CD4-positive, alpha-beta T cell treated with Interleukin-15 for 1 hour (primary cell): ENCODE data around the gene TSC2.
"Not testable (repeated sequence)": the region's sequence is repeated elsewhere in the genome, so short reads cannot be mapped to it uniquely, and the experiment has no call there.

ENCODE experiments used
- DNase-seq: peaks from one replicate; pipeline ENCODE4 v3.0.0-alpha.2; 2020

The TSC2 gene

DNA sequence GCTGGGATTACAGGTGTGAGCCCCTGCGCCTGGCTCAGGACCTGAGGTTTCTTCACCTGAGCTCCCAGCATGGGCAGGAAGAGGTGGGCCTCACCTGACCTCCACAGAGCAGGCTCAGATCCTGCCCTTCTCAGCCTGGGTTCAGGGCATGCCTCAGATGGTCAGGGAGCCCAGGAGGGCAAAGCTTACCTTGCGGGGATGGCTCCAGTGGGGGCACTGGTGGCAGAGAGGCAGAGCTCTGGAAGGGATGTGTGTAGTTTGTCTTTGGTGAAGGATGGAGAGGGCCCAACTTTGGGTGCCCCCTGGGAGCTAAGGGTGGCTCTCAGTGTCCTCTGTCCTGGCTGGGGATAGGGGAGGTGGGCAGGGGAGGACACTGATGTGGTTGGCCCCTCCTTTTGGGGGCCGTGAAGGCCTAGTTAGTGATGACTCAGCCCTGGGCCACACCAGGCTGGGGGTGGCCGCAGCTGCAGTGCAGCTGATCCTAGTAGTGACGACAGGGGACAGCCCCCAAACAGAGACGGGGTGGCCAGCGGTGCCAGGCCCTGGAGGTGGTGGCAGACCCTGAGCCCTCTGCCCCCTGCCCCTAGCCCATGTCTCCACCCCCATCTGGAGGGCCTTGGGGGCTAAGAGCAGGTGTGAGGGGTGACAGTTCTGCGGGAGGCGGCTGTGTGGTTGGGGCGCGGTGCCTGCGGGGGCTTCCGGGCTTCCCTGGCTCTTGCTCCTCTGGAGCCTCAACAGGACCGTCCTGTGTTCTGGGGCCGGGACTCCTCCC, 15.3 kb upstream of the TSC2 start:
- no peak for DNase-seq

DNA sequence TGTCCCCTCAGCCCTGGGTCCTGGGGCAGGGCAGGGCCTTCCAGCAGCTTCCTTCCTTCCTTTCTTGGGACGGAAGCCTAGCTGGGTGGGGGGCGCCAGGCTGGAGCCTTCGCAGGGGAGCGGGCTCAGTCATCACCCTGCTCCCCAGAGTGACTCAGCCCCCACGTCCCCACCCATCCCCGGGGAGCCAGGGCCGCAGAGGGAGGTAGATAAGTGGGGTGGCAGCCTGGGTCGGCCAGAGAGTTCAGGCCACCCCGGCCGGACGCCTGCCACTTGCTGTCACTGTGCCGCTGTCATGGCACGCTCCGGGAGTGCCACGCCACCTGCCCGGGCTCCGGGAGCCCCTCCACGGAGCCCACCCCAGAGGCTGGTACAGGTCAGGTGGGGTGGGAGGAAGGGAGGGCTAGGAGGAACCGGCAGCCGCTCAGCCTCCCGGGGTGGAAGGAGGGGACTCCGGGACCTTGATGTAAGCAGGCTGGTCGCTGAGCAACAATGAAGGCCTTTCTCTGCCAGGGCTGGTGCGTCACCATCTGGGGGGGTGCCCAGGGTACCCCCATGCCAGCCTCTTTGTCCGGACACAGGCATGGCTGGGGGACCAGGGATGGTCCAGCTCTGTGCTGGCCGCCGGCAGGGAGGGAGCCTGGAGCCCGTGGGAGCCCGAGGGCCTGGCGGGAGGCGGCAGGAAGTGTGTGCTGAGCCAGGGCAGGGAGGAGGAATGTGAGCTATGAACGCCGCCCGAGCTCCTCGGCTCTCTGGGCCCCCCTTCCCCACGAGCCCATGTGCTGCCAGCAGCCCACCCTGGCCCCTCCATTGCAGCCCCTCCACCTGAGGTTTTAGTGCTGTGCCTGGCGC, 14.5 kb upstream of the TSC2 start:
- DNase-seq: peak; percentile 38

DNA sequence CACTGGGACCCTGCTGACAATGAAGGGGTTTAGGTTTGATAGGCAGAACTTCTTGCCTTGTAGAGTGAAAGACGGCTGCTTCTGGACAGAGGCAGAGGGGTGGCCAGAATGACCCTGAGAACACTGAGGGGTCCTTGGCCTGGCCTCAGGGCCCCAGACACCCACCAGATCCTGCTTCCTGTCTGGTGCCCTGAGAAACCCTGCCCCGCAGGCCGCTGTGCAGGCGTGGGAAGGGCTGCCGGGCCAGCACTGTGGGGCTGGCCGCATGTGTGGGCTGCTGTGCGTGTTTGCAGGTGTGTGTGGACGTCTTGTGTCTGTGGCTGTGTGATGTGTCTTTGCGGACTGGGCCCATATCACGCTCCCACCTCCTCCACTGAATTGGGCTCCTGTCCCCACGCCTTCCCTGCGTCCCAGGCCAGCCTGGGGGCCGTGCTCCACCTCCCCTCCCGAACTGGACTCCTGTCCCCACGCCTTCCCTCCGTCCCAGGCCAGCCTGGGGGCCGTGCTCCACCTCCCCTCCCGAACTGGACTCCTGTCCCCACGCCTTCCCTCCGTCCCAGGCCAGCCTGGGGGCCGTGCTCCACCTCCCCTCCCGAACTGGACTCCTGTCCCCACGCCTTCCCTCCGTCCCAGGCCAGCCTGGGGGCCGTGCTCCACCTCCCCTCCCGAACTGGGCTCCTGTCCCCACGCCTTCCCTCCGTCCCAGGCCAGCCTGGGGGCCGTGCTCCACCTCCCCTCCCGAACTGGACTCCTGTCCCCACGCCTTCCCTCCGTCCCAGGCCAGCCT, 13.7 kb upstream of the TSC2 start:
- not testable (repeated sequence) for DNase-seq

- no peak for DNase-seq
Measured at GRCh38 chr16:2034696-2035430, 12.9 kb upstream of the TSC2 start.

- no peak for DNase-seq
Measured at GRCh38 chr16:2035431-2036199, 12.2 kb upstream of the TSC2 start.

GRCh38 chr16:2036200-2036966, 11.4 kb upstream of the TSC2 start:
- DNase-seq: no peak

- no peak for DNase-seq
Measured at GRCh38 chr16:2037115-2037514, 10.7 kb upstream of the TSC2 start.

DNA sequence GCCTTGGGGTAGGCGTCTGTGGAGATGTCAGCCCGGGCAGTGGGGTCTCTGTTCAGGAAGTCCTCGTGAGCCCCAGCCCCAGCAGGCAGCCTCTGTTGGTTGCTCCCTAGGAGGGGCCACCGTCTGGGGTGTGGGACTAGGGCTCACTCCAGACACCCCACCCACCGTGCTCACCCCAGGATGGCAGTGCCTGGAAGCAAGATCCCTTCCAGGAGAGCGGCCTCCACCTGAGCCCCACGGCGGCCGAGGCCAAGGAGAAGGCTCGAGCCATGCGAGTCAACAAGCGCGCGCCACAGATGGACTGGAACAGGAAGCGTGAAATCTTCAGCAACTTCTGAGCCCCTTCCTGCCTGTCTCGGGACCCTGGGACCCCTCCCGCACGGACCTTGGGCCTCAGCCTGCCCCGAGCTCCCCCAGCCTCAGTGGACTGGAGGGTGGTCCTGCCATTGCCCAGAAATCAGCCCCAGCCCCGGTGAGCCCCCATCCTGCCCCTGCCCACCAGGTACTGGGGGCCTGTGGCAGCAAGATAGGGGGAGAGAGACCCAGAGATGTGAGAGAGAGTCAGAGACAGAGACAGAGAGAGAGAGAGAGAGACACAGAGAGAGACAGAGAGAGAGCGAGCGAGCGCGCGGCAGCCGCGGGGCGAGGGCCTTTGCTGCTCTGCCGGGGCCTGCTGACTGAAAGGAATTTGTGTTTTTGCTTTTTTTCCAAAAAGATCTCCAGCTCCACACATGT, 10.0 kb upstream of the TSC2 start:
- DNase-seq: no peak

GRCh38 chr16:2038382-2039231, 9.2 kb upstream of the TSC2 start:
- no peak for DNase-seq

DNA sequence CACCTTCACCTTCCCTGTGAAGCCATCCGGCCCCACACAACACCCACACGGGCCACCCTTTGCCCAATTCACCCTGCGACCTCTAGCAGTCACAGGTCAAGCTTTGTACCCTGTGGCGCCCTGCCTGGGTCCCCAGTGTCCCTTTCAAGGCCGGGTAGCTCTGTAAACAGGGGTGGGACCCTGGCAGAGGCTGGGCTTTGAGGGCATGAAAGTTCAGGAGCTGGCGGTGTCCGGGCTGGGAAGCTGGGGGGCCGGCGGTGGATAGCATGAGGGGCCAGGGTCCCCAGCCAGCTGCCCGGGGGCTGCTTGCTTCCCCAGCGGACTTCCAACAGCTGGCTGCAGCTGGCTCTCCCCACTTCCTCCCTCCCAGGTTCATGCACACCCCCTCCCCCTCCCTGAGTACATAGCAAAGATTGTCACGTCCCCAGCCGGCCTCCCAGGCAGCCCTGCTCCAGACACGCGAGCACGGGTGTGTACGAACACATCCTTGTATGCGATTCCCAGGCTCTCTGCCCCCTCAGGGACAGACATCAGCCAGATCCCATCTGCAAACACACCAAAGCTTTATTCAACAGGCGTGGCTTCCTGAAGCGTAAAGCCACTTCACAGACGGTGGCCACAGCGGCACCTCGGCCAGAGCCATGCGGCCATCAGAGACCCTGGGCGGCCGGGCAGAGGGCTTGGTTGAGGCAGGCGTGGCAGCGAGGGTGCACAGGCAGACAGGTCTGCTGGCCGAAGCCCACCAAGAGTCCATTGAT, 8.3 kb upstream of the TSC2 start:
- DNase-seq: no peak

GRCh38 chr16:2040041-2040786, 7.6 kb upstream of the TSC2 start:
- no peak for DNase-seq

- no peak for DNase-seq
Measured at GRCh38 chr16:2040787-2041522, 6.8 kb upstream of the TSC2 start.

DNA sequence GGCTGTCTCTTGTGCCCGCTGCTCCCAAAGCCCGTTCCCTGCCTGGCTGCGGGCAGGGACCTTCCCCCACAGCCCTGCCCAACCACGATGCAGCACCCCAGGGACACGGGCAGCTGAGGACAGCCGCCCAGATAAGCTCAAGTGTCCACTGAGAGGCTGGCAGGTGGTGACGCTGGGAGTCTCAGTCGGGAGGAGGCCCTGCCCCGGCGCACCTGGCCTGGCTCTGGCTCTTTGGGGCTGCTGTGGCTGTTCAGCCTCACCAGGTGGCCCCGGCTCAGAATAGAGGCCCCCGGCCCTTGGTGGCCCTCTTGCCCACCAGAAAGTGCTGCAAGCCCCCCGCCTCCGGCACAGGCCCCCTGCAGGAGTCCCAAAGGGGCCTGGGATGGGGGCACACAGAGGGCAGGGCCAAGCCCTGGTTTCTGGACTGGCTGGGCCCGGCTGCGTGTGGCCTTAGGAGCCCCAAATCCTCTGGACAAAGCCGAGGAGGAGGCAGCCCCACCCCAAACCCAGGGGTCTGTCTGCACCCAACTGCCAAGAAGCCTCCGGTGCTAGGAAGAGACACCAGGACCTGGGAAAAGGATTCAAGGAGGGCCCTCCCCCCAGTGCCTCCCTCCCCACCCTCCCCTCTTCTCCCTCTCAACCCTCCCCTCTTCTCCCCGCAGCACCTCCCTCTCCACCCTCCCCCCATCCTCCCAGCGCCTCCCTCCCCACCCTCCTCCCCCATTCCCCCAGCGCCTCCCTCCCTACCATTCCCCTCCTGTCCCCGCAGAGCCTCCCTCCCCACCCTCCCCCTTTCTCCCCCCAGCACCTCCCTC, 5.4 kb upstream of the TSC2 start:
- DNase-seq: no peak

DNA sequence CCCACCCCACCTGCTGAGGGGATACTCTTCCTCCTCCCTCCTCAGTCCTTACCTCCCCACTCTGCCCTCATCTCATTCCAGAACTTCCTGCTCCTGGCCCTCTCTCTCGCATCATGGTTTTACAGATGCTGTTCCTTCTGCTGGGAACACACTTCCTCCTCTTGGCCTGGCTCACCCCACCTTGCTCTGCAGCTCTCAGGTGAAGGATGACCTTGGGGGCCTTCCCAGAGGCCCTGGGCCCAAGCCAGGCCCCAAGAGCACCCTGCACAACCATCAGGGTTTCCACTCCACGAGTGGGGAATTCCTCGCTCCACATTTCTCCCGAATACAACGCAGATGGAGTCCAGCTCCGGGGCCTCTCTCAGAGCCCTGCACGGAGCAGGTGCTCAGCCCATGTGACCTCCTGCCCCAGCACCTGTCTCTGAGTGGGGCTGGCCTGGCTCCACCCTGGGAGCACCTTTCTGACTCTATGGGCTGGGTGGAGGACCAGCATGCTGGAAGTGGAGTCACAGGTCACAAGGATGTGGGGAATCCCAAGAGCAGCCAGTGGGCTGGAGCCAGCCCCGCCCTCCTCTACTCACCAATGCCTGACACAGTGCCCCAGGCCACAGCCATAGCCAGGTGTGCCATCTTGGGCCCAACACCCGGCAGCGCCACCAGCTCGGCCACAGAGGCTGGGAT, 4.7 kb upstream of the TSC2 start:
- DNase-seq: no peak

GRCh38 chr16:2043667-2044451, 3.9 kb upstream of the TSC2 start:
- no peak for DNase-seq
